OCI-LY1 (cell line): Measurements from ENCODE around the gene CSF1.
"Not testable (repeated sequence)": the region's sequence is repeated elsewhere in the genome, so short reads cannot be mapped to it uniquely, and the experiment has no call there.

Source experiments
- H2AFZ ChIP-seq: fragments of 200-600 bp; sonication (generic), shearing (Covaris generic); 2 replicates; pipeline ENCODE4 v1.6.0; 2014; ENCODE audit warnings: antibody characterized with exemption, mild to moderate bottlenecking, low read length
- H3F3A ChIP-seq: fragments of 200-600 bp; sonication (generic), shearing (Covaris generic); 2 replicates; pipeline ENCODE4 v1.6.0; 2014; ENCODE audit warnings: mild to moderate bottlenecking, antibody characterized with exemption, low read length, moderate library complexity; ENCODE audit not compliant: insufficient read depth
- H3K27ac ChIP-seq: fragments of 200-600 bp; sonication (generic); 2 replicates; pipeline ENCODE4 v1.5.1; 2014; ENCODE audit warnings: low read length, mixed run types, mild to moderate bottlenecking, low read depth; ENCODE audit not compliant: poor library complexity, severe bottlenecking
- H3K27me3 ChIP-seq: fragments of 200-600 bp; sonication (generic); 2 replicates; pipeline ENCODE4 v1.6.0; 2014; ENCODE audit warnings: antibody characterized with exemption, mild to moderate bottlenecking, low read length, moderate library complexity; ENCODE audit not compliant: insufficient read depth
- H3K36me3 ChIP-seq: fragments of 200-600 bp; sonication (generic); 2 replicates; pipeline ENCODE4 v1.6.1; 2014; ENCODE audit warnings: mild to moderate bottlenecking, antibody characterized with exemption, low read length, moderate library complexity, mixed read lengths; ENCODE audit not compliant: insufficient read depth
- H3K4me1 ChIP-seq: fragments of 200-600 bp; sonication (generic); 2 replicates; pipeline ENCODE4 v1.5.1; 2014; ENCODE audit warnings: mild to moderate bottlenecking, low read length, moderate library complexity; ENCODE audit not compliant: insufficient read depth, severe bottlenecking
- H3K4me2 ChIP-seq: fragments of 200-600 bp; sonication (generic), shearing (Covaris generic); 2 replicates; pipeline ENCODE4 v1.6.1; 2014; ENCODE audit warnings: low read length
- H3K4me3 ChIP-seq: fragments of 200-600 bp; sonication (generic); 2 replicates; pipeline ENCODE4 v1.5.1; 2014; ENCODE audit warnings: low read length, low read depth, mild to moderate bottlenecking, mixed read lengths; ENCODE audit not compliant: poor library complexity, severe bottlenecking
- H3K79me2 ChIP-seq: fragments of 200-600 bp; shearing (Covaris generic); 2 replicates; pipeline ENCODE4 v1.6.1; 2016; ENCODE audit warnings: mixed run types, low read length, mixed read lengths; ENCODE audit not compliant: insufficient read depth
- H3K9ac ChIP-seq: fragments of 200-600 bp; sonication (generic), shearing (Covaris generic); 2 replicates; pipeline ENCODE4 v1.6.1; 2014; ENCODE audit warnings: mild to moderate bottlenecking, low read length, mixed read lengths
- H3K9me2 ChIP-seq: fragments of 200-600 bp; sonication (generic), shearing (Covaris generic); 2 replicates; pipeline ENCODE4 v1.6.1; 2014; ENCODE audit warnings: low read depth, mild to moderate bottlenecking, low read length, mixed read lengths
- H3K9me3 ChIP-seq: fragments of 200-600 bp; shearing (Covaris generic); 2 replicates; pipeline ENCODE4 v1.6.1; 2014; ENCODE audit warnings: low read length, mixed read lengths
- H4K20me1 ChIP-seq: fragments of 200-600 bp; sonication (generic), shearing (Covaris generic); 2 replicates; pipeline ENCODE4 v1.6.0; 2016; ENCODE audit warnings: mild to moderate bottlenecking, low read length; ENCODE audit not compliant: insufficient read depth
- EZH2 ChIP-seq: fragments of 200-600 bp; sonication (generic), shearing (Covaris generic); IDR thresholded peaks from 2 replicates; pipeline ENCODE4 v1.8.0; 2017; ENCODE audit warnings: borderline replicate concordance, mixed run types, mild to moderate bottlenecking, antibody characterized with exemption, low read length, moderate library complexity, mixed read lengths
- TF ChIP-seq, protein P1 (sequence below): fragments of 200-600 bp; sonication (generic), shearing (Covaris generic); IDR thresholded peaks from 2 replicates; pipeline ENCODE4 v1.5.1; 2017; ENCODE audit warnings: mild to moderate bottlenecking, antibody characterized with exemption, low read length, moderate library complexity, mixed read lengths

CSF1 gene, protein sequence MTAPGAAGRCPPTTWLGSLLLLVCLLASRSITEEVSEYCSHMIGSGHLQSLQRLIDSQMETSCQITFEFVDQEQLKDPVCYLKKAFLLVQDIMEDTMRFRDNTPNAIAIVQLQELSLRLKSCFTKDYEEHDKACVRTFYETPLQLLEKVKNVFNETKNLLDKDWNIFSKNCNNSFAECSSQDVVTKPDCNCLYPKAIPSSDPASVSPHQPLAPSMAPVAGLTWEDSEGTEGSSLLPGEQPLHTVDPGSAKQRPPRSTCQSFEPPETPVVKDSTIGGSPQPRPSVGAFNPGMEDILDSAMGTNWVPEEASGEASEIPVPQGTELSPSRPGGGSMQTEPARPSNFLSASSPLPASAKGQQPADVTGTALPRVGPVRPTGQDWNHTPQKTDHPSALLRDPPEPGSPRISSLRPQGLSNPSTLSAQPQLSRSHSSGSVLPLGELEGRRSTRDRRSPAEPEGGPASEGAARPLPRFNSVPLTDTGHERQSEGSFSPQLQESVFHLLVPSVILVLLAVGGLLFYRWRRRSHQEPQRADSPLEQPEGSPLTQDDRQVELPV

DNA sequence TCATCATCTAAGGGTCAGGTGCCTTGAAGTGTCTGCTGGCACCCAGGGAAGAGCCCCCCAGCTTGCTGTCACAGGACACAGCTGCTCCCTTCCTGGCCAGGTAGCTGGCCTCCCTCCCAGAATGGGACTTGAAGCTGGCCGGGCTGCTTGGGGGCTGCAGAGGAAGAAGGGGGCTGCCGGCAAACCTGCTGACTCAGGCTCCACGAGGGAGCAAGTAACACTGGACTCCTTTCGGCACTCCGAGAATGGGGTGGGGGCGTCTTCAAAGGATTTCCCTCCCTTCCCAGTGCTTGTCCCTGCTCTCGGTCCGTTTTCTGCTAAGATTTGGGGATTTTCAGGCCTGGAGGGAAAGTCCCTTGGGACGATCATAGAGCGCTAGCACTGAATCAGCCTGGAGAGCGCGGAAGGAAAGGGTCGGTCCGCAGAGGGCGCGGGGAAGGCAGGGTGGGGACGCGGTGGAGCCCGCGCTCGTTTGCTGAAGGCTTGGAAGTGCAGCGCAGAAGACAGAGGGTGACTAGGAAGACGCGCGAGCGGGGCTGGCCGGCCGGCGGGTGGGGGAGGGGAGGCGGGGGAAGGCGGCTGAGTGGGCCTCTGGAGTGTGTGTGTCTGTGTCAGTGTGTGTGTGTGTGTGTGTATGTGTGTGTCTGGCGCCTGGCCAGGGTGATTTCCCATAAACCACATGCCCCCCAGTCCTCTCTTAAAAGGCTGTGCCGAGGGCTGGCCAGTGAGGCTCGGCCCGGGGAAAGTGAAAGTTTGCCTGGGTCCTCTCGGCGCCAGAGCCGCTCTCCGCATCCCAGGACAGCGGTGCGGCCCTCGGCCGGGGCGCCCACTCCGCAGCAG is at the start of gene CSF1:
CSF1 (plus strand) TSS at position 727 of the 840 bp plus-strand sequence. CDS start 175 bp downstream, outside the sequence.
- no peaks in the 10 kb centered on the region for H3K4me1 ChIP-seq
- H2AFZ ChIP-seq = no peak within 1 kb of the TSS
- H3K27ac ChIP-seq = no peak within 1 kb of the TSS
- H3K36me3 ChIP-seq = no peaks in the 10 kb centered on the region
- TF ChIP-seq, protein P1, sequence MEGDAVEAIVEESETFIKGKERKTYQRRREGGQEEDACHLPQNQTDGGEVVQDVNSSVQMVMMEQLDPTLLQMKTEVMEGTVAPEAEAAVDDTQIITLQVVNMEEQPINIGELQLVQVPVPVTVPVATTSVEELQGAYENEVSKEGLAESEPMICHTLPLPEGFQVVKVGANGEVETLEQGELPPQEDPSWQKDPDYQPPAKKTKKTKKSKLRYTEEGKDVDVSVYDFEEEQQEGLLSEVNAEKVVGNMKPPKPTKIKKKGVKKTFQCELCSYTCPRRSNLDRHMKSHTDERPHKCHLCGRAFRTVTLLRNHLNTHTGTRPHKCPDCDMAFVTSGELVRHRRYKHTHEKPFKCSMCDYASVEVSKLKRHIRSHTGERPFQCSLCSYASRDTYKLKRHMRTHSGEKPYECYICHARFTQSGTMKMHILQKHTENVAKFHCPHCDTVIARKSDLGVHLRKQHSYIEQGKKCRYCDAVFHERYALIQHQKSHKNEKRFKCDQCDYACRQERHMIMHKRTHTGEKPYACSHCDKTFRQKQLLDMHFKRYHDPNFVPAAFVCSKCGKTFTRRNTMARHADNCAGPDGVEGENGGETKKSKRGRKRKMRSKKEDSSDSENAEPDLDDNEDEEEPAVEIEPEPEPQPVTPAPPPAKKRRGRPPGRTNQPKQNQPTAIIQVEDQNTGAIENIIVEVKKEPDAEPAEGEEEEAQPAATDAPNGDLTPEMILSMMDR = no peak
- TF ChIP-seq EZH2 = no peak
- no peaks in the 10 kb centered on the region for H3K27me3 ChIP-seq
- H4K20me1 ChIP-seq = no peaks in the 10 kb centered on the region
- no peaks in the 10 kb centered on the region for H3K9me3 ChIP-seq
- no peak within 1 kb of the TSS for H3K4me2 ChIP-seq
- H3K9ac ChIP-seq = no peak within 1 kb of the TSS
- no peak within 1 kb of the TSS for H3K4me3 ChIP-seq
- H3K79me2 ChIP-seq = no peaks in the 10 kb centered on the region
- no peaks in the 10 kb centered on the region for H3F3A ChIP-seq
- H3K9me2 ChIP-seq = no peaks in the 10 kb centered on the region

DNA sequence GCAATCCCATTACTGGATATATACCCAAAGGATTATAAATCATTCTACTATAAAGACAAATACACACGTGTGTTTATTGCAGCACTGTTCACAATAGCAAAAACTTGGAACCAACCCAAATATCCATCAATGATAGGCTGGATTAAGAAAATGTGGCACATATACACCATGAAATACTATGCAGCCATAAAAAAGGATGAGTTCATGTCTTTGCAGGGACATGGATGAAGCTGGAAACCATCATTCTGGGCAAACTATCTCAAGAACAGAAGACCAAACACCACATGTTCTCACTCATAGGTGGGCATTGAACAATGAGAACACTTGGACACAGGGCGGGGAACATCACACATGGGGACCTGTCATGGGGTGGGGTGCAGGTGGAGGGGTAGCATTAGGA is 49.0 kb upstream of the CSF1 start:
- not testable (repeated sequence) for H2AFZ ChIP-seq, H3K79me2 ChIP-seq, H3K9ac ChIP-seq, H3K27ac ChIP-seq, H3K4me3 ChIP-seq, H4K20me1 ChIP-seq, H3F3A ChIP-seq, H3K4me1 ChIP-seq, H3K27me3 ChIP-seq, H3K4me2 ChIP-seq, H3K36me3 ChIP-seq, H3K9me2 ChIP-seq, H3K9me3 ChIP-seq

DNA sequence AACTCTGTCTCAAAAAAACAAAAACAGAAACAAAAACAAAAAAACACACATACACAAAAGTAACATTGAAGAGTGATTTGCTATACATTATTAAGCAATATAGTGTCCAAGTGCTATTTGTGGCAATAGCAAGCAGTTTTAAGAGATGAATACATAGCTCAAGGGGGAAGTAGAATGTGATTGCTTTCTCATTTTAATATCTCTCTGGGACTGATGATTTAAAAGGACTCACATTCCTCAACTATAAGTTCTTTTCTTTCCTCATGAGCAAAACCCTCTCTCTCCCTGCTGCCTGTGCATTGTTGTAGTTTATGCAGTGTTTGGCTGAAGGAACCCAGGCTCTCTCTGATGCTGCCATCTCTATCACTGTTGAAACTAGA is 47.0 kb upstream of the CSF1 start:
- no peak overlapping the region for H3K4me3 ChIP-seq
- no peaks in the 10 kb centered on the region for H3K79me2 ChIP-seq
- H3K9me2 ChIP-seq = no peaks in the 10 kb centered on the region
- TF ChIP-seq, protein P1 = no peak
- no peak for TF ChIP-seq EZH2
- no peaks in the 10 kb centered on the region for H3K27me3 ChIP-seq
- H4K20me1 ChIP-seq = no peaks in the 10 kb centered on the region
- H3F3A ChIP-seq = no peaks in the 10 kb centered on the region
- no peak overlapping the region for H2AFZ ChIP-seq
- H3K9ac ChIP-seq = no peak overlapping the region
- no peaks in the 10 kb centered on the region for H3K9me3 ChIP-seq
- no peaks in the 10 kb centered on the region for H3K4me1 ChIP-seq
- H3K36me3 ChIP-seq = no peaks in the 10 kb centered on the region
- no peak overlapping the region for H3K27ac ChIP-seq
- no peak overlapping the region for H3K4me2 ChIP-seq
